Measurements from ENCODE around the gene TMEM150A.

DNA sequence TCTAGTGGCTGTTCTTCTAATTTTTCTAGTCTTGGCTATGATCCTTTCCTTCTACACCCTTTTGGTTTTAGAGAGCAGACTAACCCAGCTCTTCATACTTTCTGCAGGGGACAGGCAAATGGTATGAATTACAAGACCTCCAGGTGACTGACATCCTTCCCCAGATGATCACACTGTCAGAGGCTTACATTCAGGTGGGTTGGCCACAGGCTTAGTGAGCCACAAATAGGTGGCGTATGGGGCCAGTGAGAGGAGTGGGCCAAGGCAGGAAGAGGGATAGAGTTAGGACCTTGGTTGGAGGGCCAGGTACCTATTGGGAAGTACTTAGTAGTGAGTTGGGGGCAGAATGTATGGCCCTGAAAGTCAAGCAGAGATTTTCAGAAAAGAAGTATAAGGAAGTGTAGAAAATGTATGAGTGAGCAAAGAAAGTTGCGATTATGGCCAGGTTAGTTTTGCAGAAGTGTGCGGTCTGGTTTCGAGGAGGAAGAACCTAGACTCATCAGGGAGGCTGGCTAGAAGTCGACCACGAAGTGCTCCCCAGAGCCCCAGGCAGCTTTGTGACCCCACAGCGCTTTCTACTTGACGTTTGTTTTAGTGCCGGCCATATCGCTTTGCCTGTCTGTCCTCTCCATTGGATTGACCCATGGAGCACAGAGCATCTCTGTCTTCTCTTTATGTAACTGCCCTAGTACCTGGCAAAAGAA lies 45.5 kb upstream of the TMEM150A start:
- TF ChIP-seq CTCF (conservative IDR thresholded peaks at IDR 0.05; ENCODE audit: low read length) (no peak), EZH2phosphoT487 (IDR thresholded peaks at IDR 0.05; ENCODE audit: borderline replicate concordance, low read depth, low read length) (no peak)

Data from OCI-LY7 (cell line).